GM12878 (cell line): ENCODE results near the gene SYTL2. TPM values are rescaled to one million over a fixed set of nuclear protein-coding genes. Genes with fewer than 3 reads are reported as not detected.
A peak's percentile ranks its signal among the peaks of the same experiment; 100 is the strongest.

Source experiments
- CBFB ChIP-seq: IDR thresholded peaks from 2 replicates; pipeline ENCODE4 v1.6.1; 2016; ENCODE audit warnings: antibody characterized with exemption, low read depth
- DPF2 ChIP-seq: fragments of 450-650 bp; IDR thresholded peaks from 2 replicates; pipeline ENCODE4 v1.6.1; 2017; ENCODE audit warnings: mild to moderate bottlenecking
- EED ChIP-seq: sonication (generic); IDR thresholded peaks from 2 replicates; pipeline ENCODE4 v1.6.1; 2016; ENCODE audit warnings: antibody characterized with exemption, low read depth
- FOXM1 ChIP-seq: IDR thresholded peaks from 2 replicates; pipeline ENCODE4 v1.6.1; 2012; ENCODE audit warnings: low read depth, mild to moderate bottlenecking, inconsistent platforms, low read length, moderate library complexity
- GABPA ChIP-seq: IDR thresholded peaks from 2 replicates; pipeline ENCODE4 v1.6.1; 2014; ENCODE audit warnings: antibody characterized with exemption, low read depth, mild to moderate bottlenecking, inconsistent platforms
- MXI1 ChIP-seq: fragments of 150-350 bp; IDR thresholded peaks from 2 replicates; pipeline ENCODE4 v1.6.1; 2011; ENCODE audit warnings: low read depth, mild to moderate bottlenecking, inconsistent platforms, low read length, improper control_type of control experiment
- POLR2AphosphoS2 ChIP-seq: IDR thresholded peaks from 2 replicates; pipeline ENCODE4 v1.6.1; 2011; ENCODE audit warnings: low read depth, mild to moderate bottlenecking, low read length, improper control_type of control experiment, moderate library complexity
- RB1 ChIP-seq: fragments of 450-650 bp; formaldehyde crosslinking; IDR thresholded peaks from 2 replicates; pipeline ENCODE4 v1.6.1; 2017; ENCODE audit warnings: mild to moderate bottlenecking, borderline replicate concordance
- RBBP5 ChIP-seq: fragments of 200-600 bp; sonication (generic); conservative IDR thresholded peaks from 2 replicates; pipeline ENCODE4 v1.6.1; 2016
- SIN3A ChIP-seq: IDR thresholded peaks from 2 replicates; pipeline ENCODE4 v1.6.1; 2012; ENCODE audit warnings: low read depth, low read length, improper control_type of control experiment
- SIX5 ChIP-seq: IDR thresholded peaks from 2 replicates; pipeline ENCODE4 v1.6.1; 2011; ENCODE audit warnings: mild to moderate bottlenecking, low read depth, low read length, moderate library complexity; ENCODE audit not compliant: severe bottlenecking
- TBL1XR1 ChIP-seq: IDR thresholded peaks from 2 replicates; pipeline ENCODE4 v1.6.1; 2012; ENCODE audit warnings: low read depth, low read length, improper control_type of control experiment
- polyA plus RNA-seq, 11 experiments: library from polyadenylated mRNA; depleted of rRNA in 4 of 11; unstranded in 6 of 11; stranded (reverse) in 5 of 11; fragments of >200 nt; fragmentation: Nextera tagmentation in 4 of 11; fragmentation: Illumina TruSeq in 1 of 11; extraction: Ambion mirVana in 4 of 11; extraction: Trizol in 1 of 11; gene quantifications; 1 replicate in 1 of 11; 2 replicates in 10 of 11; pipeline versions ENCODE4 v1.2.1 to v1.2.3, GENCODE V29; 2011 to 2016; ENCODE audit warnings: inconsistent platforms in 2 of 11, missing spikeins in 2 of 11, low read depth in 1 of 11
- total RNA-seq, 4 experiments: library from RNA; depleted of rRNA in 3 of 4; stranded (reverse); fragments of >200 nt in 3 of 4; fragmentation: Illumina TruSeq in 1 of 4; extraction: Trizol in 1 of 4; gene quantifications; 2 replicates each; pipeline versions ENCODE4 v1.2.1 to v1.2.3, GENCODE V29; 2013 to 2021
- TF ChIP-seq, protein P1 (sequence below): fragments of 450-650 bp; IDR thresholded peaks from 2 replicates; pipeline ENCODE4 v1.6.1; 2016; ENCODE audit warnings: mild to moderate bottlenecking, moderate library complexity, borderline replicate concordance
- TF ChIP-seq, protein P2 (sequence below): fragments of 150-350 bp; IDR thresholded peaks from 2 replicates; pipeline ENCODE4 v1.6.1; 2014; ENCODE audit warnings: mild to moderate bottlenecking, low read depth, low read length
- TF ChIP-seq, protein P3 (sequence below): fragments of 450-650 bp; formaldehyde crosslinking; IDR thresholded peaks from 2 replicates; pipeline ENCODE4 v1.5.0; 2022; ENCODE audit warnings: mild to moderate bottlenecking, missing genetic modification characterization
- TF ChIP-seq, protein P4 (sequence below): fragments of 450-650 bp; IDR thresholded peaks from 2 replicates; pipeline ENCODE4 v1.6.1; 2016; ENCODE audit warnings: mild to moderate bottlenecking

SYTL2 gene
- total and polyA plus RNA-seq, 10 of the 15 experiments (the other 5 are each of a cell fraction or from before 2014, with no cell fraction given): 0.02 to 1.4 (median 0.31) TPM; not detected in 2

DNA sequence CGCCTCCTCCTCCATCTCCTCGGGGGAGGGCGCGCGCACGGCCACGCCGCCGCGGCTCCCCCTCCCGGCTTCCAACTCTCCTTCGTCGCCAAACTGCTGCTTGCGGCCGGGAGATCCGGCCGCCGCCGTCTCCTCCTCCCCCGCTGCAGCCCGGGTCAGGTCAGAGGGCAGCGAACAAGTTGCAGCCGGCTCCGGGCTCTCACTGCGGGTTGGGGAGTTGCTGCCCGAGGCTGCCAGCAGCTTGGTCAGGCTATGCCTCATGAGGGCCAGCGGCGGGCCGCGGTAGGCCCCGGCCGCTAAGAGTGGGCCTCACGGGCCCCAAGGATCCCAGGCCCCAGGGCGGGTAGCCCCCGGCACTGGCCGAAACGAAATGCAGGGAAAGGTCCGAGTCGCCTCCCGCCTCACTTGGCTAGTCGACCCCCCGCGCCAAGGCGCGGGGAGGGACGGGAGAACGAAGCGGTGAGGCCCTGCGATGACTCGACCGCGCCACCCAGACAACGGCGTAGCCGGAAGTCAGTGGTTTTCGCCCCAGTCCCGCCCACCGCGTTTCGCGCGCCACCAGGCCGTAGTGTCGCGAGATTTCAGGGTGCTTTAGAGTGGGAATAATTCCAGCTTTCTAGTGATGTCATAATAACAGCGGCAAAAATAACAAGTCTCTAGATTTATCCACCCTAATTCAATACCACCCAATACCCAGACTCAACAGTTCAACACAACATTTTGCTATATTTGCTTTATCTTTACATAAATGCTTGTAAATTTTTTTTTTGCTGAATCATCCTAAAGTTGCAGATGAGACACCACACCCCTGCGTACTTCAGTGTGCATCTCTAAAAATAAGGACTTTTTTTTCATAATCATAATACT lies 146.1 kb downstream of the SYTL2 start, which contains the start of gene CREBZF (continued):
- TF ChIP-seq, protein P1, sequence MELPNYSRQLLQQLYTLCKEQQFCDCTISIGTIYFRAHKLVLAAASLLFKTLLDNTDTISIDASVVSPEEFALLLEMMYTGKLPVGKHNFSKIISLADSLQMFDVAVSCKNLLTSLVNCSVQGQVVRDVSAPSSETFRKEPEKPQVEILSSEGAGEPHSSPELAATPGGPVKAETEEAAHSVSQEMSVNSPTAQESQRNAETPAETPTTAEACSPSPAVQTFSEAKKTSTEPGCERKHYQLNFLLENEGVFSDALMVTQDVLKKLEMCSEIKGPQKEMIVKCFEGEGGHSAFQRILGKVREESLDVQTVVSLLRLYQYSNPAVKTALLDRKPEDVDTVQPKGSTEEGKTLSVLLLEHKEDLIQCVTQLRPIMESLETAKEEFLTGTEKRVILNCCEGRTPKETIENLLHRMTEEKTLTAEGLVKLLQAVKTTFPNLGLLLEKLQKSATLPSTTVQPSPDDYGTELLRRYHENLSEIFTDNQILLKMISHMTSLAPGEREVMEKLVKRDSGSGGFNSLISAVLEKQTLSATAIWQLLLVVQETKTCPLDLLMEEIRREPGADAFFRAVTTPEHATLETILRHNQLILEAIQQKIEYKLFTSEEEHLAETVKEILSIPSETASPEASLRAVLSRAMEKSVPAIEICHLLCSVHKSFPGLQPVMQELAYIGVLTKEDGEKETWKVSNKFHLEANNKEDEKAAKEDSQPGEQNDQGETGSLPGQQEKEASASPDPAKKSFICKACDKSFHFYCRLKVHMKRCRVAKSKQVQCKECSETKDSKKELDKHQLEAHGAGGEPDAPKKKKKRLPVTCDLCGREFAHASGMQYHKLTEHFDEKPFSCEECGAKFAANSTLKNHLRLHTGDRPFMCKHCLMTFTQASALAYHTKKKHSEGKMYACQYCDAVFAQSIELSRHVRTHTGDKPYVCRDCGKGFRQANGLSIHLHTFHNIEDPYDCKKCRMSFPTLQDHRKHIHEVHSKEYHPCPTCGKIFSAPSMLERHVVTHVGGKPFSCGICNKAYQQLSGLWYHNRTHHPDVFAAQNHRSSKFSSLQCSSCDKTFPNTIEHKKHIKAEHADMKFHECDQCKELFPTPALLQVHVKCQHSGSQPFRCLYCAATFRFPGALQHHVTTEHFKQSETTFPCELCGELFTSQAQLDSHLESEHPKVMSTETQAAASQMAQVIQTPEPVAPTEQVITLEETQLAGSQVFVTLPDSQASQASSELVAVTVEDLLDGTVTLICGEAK: peak; percentile 71; the same call in 1 of the 2 replicates
- TF ChIP-seq POLR2AphosphoS2 (peak; percentile 85; the same call in 1 of the 2 replicates), CBFB (peak; percentile 92), SIN3A (peak; percentile 18; the same call in 1 of the 2 replicates), GABPA (peak; percentile 66), SIX5 (no peak), RB1 (no peak), RBBP5 (no peak), TBL1XR1 (no peak), FOXM1 (peak; percentile 20; the same call in 1 of the 2 replicates), MXI1 (no peak), DPF2 (peak; percentile 63), EED (no peak)
- TF ChIP-seq, protein P2, sequence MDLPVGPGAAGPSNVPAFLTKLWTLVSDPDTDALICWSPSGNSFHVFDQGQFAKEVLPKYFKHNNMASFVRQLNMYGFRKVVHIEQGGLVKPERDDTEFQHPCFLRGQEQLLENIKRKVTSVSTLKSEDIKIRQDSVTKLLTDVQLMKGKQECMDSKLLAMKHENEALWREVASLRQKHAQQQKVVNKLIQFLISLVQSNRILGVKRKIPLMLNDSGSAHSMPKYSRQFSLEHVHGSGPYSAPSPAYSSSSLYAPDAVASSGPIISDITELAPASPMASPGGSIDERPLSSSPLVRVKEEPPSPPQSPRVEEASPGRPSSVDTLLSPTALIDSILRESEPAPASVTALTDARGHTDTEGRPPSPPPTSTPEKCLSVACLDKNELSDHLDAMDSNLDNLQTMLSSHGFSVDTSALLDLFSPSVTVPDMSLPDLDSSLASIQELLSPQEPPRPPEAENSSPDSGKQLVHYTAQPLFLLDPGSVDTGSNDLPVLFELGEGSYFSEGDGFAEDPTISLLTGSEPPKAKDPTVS: no peak
- TF ChIP-seq, protein P3, sequence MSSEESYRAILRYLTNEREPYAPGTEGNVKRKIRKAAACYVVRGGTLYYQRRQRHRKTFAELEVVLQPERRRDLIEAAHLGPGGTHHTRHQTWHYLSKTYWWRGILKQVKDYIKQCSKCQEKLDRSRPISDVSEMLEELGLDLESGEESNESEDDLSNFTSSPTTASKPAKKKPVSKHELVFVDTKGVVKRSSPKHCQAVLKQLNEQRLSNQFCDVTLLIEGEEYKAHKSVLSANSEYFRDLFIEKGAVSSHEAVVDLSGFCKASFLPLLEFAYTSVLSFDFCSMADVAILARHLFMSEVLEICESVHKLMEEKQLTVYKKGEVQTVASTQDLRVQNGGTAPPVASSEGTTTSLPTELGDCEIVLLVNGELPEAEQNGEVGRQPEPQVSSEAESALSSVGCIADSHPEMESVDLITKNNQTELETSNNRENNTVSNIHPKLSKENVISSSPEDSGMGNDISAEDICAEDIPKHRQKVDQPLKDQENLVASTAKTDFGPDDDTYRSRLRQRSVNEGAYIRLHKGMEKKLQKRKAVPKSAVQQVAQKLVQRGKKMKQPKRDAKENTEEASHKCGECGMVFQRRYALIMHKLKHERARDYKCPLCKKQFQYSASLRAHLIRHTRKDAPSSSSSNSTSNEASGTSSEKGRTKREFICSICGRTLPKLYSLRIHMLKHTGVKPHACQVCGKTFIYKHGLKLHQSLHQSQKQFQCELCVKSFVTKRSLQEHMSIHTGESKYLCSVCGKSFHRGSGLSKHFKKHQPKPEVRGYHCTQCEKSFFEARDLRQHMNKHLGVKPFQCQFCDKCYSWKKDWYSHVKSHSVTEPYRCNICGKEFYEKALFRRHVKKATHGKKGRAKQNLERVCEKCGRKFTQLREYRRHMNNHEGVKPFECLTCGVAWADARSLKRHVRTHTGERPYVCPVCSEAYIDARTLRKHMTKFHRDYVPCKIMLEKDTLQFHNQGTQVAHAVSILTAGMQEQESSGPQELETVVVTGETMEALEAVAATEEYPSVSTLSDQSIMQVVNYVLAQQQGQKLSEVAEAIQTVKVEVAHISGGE (CRISPR knock-in tag): no peak
- TF ChIP-seq, protein P4, sequence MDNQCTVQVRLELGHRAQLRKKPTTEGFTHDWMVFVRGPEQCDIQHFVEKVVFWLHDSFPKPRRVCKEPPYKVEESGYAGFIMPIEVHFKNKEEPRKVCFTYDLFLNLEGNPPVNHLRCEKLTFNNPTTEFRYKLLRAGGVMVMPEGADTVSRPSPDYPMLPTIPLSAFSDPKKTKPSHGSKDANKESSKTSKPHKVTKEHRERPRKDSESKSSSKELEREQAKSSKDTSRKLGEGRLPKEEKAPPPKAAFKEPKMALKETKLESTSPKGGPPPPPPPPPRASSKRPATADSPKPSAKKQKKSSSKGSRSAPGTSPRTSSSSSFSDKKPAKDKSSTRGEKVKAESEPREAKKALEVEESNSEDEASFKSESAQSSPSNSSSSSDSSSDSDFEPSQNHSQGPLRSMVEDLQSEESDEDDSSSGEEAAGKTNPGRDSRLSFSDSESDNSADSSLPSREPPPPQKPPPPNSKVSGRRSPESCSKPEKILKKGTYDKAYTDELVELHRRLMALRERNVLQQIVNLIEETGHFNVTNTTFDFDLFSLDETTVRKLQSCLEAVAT: peak; percentile 28
